Measurements from ENCODE around the gene NELFB. TPM values are rescaled to one million over a fixed set of nuclear protein-coding genes. Genes with fewer than 3 reads are reported as not detected.

NELFB gene
- total and polyA plus RNA-seq, 2 of the 4 experiments (the other 2 are of a cell fraction) = 36.9 to 66.0 TPM

- Histone ChIP-seq H2AK9ac (replicated peaks; ENCODE audit: low read depth, low read length, poor library complexity) (peak overlapping the region; percentile 72), H4K91ac (ENCODE audit: insufficient read depth, low read depth, low read length) (no peak overlapping the region), H3K14ac (replicated peaks; ENCODE audit: low read depth, low read length) (no peak overlapping the region), H4K8ac (ENCODE audit: low read depth in 2 of 2, low read length in 2 of 2) (no peak overlapping the region), H3K27me3 (ENCODE audit: control insufficient read depth, insufficient read depth, low read length) (no peaks in the 10 kb centered on the region), H3K56ac (ENCODE audit: extremely low read depth, insufficient read depth, low read length) (no peak overlapping the region), H3K4me3 (ENCODE audit: insufficient read depth, low read depth, low read length) (no peak overlapping the region), H2AFZ (replicated peaks; ENCODE audit: low read length, poor library complexity) (no peak overlapping the region), H2AK5ac (ENCODE audit: low read depth, low read length) (no peak overlapping the region), H3K9me3 (ENCODE audit: control insufficient read depth, insufficient read depth, low read length) (no peaks in the 10 kb centered on the region), H3K9me1 (ENCODE audit: insufficient read depth, low read length) (peaks cover 10% of the 10 kb centered on the region), H3K79me1 (ENCODE audit: low read depth in 1 of 2, low read length in 2 of 2) (peaks cover 11 to 63% of the 10 kb centered on the region in 2 experiments), H2BK20ac (ENCODE audit: low read depth, low read length) (no peak overlapping the region), H4K5ac (ENCODE audit: low read depth, low read length) (no peak overlapping the region), H2BK120ac (ENCODE audit: low read depth, low read length) (no peak overlapping the region), H3K36me3 (ENCODE audit: control insufficient read depth, insufficient read depth, low read length) (peaks cover 36% of the 10 kb centered on the region), H3K4me1 (ENCODE audit: control insufficient read depth, insufficient read depth, low read length) (peaks cover 21% of the 10 kb centered on the region), H3K4ac (ENCODE audit: low read depth, low read length) (no peak overlapping the region), H2BK15ac (ENCODE audit: low read depth, low read length) (no peak overlapping the region), H2BK5ac (ENCODE audit: low read depth, low read length, poor library complexity, severe bottlenecking) (no peak overlapping the region), H4K20me1 (ENCODE audit: insufficient read depth, low read length) (peaks cover 23% of the 10 kb centered on the region), H3K4me2 (ENCODE audit: low read depth, low read length) (no peak overlapping the region), H3K23ac (ENCODE audit: low read depth, low read length) (no peak overlapping the region), H3K9ac (ENCODE audit: low read depth, low read length) (no peak overlapping the region), H3K27ac (ENCODE audit: insufficient read depth, low read length) (no peak overlapping the region), H3K18ac (ENCODE audit: low read depth, low read length) (no peak overlapping the region)
- dilution Hi-C loops (cut with HindIII; ENCODE audit: low sequenced_read_pairs, unreplicated experiment) (no loop called here), intact Hi-C loops (cut with micrococcal nuclease) (no loop called here), in situ Hi-C loops (cut with MboI; ENCODE audit: low sequenced_read_pairs) (no loop called here)
- WGBS, 2 experiments (ENCODE audit: extremely low coverage in 2 of 2, insufficient read length in 1 of 2) = 72% methylated on average over 6 of the region's 15 CpGs; no CpG with 5 or more reads in 1 of the 2 experiments
- no peak for TF ChIP-seq CEBPB (IDR thresholded peaks at IDR 0.05; ENCODE audit: low read depth, low read length)
- no peak for TF ChIP-seq RCOR1 (IDR thresholded peaks at IDR 0.05; ENCODE audit: insufficient replicate concordance, low read length)
- TF ChIP-seq BHLHE40 (IDR thresholded peaks at IDR 0.05; ENCODE audit: low read depth, low read length) = no peak
- TF ChIP-seq ELK1 (IDR thresholded peaks at IDR 0.05; ENCODE audit: borderline replicate concordance, low read depth, low read length) = no peak
- no peak for TF ChIP-seq CTCF (conservative IDR thresholded peaks at IDR 0.05; ENCODE audit: low read depth, low read length)
- TF ChIP-seq SMC3 (IDR thresholded peaks at IDR 0.05; ENCODE audit: low read depth, low read length) = no peak
- TF ChIP-seq RFX5 (IDR thresholded peaks at IDR 0.05; ENCODE audit: low read depth, low read length) = no peak
- TF ChIP-seq MAZ (IDR thresholded peaks at IDR 0.05; ENCODE audit: borderline replicate concordance, low read depth, low read length) = no peak
- ChIA-PET CTCF (no interaction called here), POLR2A (ENCODE audit: unreplicated experiment) (no interaction called here)
- no TSS peak for BruUV-seq (replicated peaks)
- ATAC-seq (ENCODE audit: low read depth) (no peak), DNase-seq (no peak)
These were observed 18.6 kb downstream of the NELFB start for GRCh38 chr9:137273611-137274320.

All from IMR-90 (cell line).